CD4-positive, alpha-beta T cell treated with Interleukin-2 at 100 ng/mL for 4 hours (primary cell): ENCODE results near the gene ATF4.

Experiments used
- DNase-seq: peaks from one replicate; pipeline ENCODE4 v3.0.0-alpha.2; 2020; ENCODE audit warnings: low spot score

ATF4 gene

GRCh38 chr22:39528681-39529486 is 8.5 kb downstream of the ATF4 start:
- peak; percentile 92 for DNase-seq

DNA sequence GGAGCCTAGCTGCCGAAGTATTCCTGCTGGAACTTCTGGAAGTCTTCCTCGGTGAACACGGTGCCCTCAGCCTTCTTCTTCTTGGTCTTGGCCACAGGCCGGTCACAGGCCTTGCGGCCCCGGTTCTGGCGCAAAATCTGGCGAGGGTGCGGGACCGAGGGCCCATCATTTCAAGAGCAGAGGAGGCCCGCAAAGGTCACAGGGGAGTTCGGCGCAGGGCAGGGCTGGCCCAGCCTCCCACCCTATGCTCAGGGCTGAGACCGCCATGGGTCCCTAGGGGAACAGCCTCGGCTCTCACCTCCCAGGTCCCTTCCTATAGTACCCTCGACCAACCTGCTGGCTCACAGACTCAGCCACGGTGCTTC is 9.1 kb downstream of the ATF4 start:
- DNase-seq: no peak

GRCh38 chr22:39530116-39530515 is 9.8 kb downstream of the ATF4 start:
- DNase-seq: no peak

- DNase-seq: peak; percentile 24
These were observed 10.4 kb downstream of the ATF4 start for GRCh38 chr22:39530692-39531331.

GRCh38 chr22:39532215-39533073 is 12.1 kb downstream of the ATF4 start, which contains the start of gene RPS19BP1:
Gene RPS19BP1, minus strand, starts transcription at chr22:39532748. Its CDS starts 10 bp downstream, at chr22:39532738.
- DNase-seq: peak; percentile 100

- no peak for DNase-seq
These were observed 13.7 kb downstream of the ATF4 start for GRCh38 chr22:39534092-39534506.

DNA sequence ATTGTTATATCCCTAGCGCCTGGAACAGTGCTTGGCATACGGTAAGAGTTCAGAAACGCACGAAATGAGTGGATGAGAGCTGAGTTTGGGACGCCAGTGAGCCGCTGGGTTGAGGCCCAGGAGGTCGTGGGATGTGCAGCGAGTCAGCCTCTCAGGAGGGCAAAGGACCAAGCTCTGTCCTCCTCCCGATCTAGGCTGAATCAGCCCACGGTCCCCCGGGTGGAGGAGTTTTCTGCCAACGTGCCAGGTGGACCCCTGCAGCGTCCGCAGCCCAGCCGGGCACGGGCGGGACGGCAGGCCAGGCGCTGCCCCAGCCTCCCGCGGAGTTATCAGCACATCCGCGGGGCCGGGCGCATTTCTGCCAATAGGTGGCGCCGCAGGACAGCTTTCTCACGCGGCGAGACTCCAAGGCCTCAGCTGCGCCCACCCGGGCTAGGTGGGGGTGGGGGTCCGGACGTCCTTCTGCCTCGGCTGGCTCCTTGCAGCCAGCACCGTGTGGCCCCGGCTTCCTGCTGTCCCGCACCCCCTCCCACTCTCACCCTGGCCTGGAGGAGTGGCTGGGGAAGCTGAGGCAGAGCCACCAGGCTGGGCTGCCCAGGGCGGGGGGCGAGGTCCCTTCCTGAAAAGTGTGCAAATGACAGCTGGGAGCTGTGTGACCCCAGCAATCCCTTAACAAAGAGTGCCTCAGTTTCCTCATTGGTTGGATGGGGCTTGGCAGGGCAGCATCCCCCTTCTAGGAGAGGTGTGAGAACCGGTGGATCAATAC is 14.4 kb downstream of the ATF4 start:
- DNase-seq: peak; percentile 76

GRCh38 chr22:39535357-39535725 is 15.0 kb downstream of the ATF4 start:
- no peak for DNase-seq

GRCh38 chr22:39535831-39536449 is 15.6 kb downstream of the ATF4 start:
- no peak for DNase-seq

DNA sequence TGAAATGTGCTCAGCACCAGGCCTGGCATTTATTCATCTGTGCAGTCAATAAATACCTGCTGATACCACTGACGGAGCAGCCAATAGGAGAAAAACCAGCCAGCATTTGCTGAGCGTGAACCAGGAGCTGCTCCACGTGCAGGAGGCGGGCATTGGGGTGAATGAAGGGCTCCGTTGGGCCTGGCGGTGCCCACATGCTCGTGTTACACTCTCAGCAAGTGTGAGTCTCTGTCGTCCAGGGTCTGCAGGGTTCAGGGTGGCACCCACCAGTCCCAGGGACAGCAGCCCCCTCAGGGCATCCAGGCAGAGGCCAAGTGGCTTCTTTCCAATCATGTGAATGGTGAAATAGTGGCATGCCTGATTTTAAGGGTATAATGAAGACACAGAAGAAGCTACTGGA is 16.3 kb downstream of the ATF4 start:
- DNase-seq: no peak

DNA sequence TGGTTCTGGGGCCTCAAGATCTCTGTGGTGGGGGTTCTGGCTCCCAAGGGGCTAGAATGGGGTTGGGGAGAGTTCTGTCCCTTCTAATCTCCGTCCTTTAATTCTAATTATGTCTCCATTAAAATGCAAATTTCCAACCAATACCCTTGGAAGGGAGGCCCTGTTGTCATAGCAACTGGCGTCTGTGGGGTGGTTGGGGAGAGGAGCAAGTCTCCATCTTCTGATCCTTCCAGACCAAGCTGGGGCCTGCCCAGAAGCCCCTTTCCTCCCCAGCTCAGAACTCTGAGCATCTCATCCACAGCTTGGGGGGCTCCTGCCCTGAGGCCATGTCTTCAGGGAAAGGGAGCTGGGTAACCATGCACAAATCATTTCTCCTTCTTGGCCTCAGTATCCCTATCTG is 17.6 kb downstream of the ATF4 start:
- DNase-seq: no peak

DNA sequence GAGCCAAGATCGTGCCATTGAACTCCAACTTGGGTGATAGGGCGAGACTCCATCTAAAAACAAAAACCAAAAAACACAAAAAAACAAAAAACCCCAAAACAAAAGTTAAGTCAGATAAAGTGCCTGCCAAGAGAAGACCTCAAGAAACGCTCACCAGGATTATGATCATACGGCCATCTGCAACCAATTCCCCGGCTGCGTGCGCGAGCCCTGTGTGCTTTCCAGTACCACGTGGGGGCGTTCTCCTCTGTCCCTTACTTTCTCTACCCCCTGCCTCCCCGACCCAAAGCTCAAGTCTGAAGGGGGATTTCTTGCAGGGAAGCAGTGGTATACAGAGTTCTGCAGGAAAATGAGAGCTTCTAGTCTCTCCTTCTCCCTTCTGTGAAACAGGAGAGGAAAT is 22.7 kb downstream of the ATF4 start:
- DNase-seq: no peak

DNA sequence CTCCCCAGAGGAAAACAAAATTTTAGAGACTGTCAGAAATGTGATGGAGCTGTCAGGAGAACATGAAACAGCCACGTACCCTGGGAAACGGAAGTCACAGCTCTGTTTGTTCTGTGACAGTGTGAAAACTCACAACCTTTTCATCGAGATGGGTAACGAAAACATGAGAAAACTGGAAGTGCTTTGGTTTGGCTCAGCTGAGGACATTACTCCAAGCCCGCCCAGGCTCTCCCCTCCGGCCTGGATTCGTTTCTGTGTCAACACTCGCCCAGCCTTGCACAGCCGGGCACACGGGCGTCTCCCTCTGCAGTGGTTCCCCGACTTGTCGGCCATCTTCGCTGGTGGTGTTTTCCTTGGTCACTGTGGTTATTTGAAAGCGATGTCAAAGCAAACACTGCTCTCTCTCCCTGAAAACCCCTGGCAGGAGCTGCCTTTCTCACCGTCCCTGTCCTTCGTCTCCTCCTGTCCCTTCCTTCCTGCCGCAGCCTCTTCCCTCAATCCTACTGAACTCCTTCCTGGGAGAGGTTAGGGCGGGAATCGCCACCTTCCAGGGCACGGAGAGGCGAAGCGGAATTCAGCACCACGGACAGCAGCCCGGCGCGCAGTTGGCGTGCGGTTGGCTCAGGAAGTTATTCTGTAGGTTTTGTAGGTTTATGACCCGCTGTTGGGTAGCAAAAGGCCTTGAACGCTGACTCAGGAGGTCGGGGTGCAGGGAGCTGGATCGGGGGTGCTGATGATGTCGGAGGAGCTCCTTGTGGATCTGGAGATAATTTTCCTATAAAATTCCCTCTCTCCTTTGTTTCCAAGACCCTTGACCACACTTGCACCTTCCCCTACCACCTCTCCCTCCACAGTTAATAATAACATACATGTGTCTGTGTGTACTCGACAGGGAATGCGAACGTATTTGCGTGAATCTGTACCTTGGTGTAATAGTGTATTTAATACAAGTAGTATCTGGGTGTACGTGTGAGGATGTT is 25.3 kb downstream of the ATF4 start:
- peak; percentile 72 for DNase-seq

- no peak for DNase-seq
These were observed 26.7 kb downstream of the ATF4 start for GRCh38 chr22:39546889-39547586.

GRCh38 chr22:39547587-39547947 is 27.2 kb downstream of the ATF4 start:
- no peak for DNase-seq

- no peak for DNase-seq
These were observed 33.1 kb downstream of the ATF4 start for GRCh38 chr22:39553429-39553828.

DNA sequence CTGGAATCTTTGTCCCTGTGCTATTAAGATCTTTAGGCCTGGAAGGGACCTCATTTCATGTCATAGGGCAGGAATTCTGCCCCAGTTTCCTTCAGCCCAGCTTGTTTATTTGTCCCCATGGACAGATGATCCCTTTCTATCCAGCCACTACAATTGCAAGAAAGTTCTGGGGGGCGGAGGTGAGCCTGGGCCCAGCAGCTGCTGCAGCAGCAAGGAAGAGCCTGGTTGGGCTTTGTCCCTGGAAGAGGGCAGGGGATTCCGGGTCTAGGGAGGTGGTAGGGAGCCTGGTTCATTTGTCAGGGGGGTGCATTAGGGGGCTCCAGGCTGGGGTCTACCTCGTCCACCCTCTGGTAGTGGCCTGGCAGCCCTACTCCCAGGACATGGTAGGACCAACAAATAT is 33.8 kb downstream of the ATF4 start:
- DNase-seq: no peak

- DNase-seq: peak; percentile 38
These were observed 36.8 kb downstream of the ATF4 start for GRCh38 chr22:39556970-39557841.

DNA sequence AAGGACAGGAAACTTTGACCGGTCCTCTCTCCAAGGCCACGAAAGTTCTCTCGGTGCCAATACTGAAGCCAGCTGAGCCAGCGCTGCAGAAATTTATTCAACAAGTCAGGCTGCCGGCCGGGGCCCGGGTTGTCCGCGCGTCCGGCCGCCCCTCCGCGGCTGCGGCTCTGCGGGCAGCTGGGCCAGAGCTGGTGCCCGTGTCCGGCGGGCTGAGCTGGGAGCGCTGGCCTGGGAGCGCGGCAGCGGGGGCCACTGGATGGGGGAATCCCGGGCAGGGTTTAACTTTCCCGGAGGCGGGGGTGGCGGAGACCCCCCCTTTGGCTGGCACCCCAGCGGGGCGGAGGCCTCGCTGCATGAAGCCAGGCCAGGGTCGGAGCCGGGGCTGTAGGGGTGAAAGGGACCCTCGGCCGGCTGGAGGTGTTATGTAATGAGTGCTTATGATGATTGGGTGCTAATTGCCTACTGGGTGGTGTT is 37.9 kb downstream of the ATF4 start:
- DNase-seq: no peak
